ENCODE data around the gene AK4.

Gene AK4

GRCh38 chr1:65267683-65268082, 119.7 kb downstream of the AK4 start:
- H3K4me3 ChIP-seq (ENCODE audit: low read depth, low read length) = no peak overlapping the region
- TF ChIP-seq CTCF (IDR thresholded peaks at IDR 0.05; ENCODE audit: low read depth, low read length) = no peak

GRCh38 chr1:65269612-65270011, 121.6 kb downstream of the AK4 start:
- no peak overlapping the region for H3K4me3 ChIP-seq (ENCODE audit: low read depth, low read length)
- TF ChIP-seq CTCF (IDR thresholded peaks at IDR 0.05; ENCODE audit: low read depth, low read length) = no peak

GRCh38 chr1:65276197-65276939, 128.4 kb downstream of the AK4 start:
- H3K4me3 ChIP-seq (ENCODE audit: low read depth, low read length) = no peak overlapping the region

GRCh38 chr1:65277605-65278347, 129.8 kb downstream of the AK4 start:
- H3K4me3 ChIP-seq (ENCODE audit: low read depth, low read length) = no peak overlapping the region
- no peak for TF ChIP-seq CTCF (IDR thresholded peaks at IDR 0.05; ENCODE audit: low read depth, low read length)

More at GRCh38 chr1:65276197-65276939, 128.4 kb downstream of the AK4 start:
- TF ChIP-seq CTCF (IDR thresholded peaks at IDR 0.05; ENCODE audit: low read depth, low read length) = no peak

GRCh38 chr1:65278376-65279069, 130.5 kb downstream of the AK4 start:
- no peak overlapping the region for H3K4me3 ChIP-seq (ENCODE audit: low read depth, low read length)
- no peak for TF ChIP-seq CTCF (IDR thresholded peaks at IDR 0.05; ENCODE audit: low read depth, low read length)

- no peak for TF ChIP-seq CTCF (IDR thresholded peaks at IDR 0.05; ENCODE audit: low read depth, low read length)
- H3K4me3 ChIP-seq (ENCODE audit: low read depth, low read length) = no peak overlapping the region
These were observed 131.2 kb downstream of the AK4 start for GRCh38 chr1:65279070-65279779.

All from WI38 (cell line).